ENCODE results near the gene SHB.

Gene SHB

GRCh38 chr9:38042626-38043357 lies 26.2 kb downstream of the SHB start:
- Histone ChIP-seq H3K4me3 (ENCODE audit: insufficient read depth, low read length, poor library complexity, severe bottlenecking) (no peak overlapping the region), H3K9me2 (replicated peaks; ENCODE audit: insufficient read depth, low read length) (no peaks in the 10 kb centered on the region), H3K9ac (ENCODE audit: low read length) (no peak overlapping the region), H3K9me3 (ENCODE audit: insufficient read depth, low read length) (no peaks in the 10 kb centered on the region), H3F3A (ENCODE audit: insufficient read depth) (no peaks in the 10 kb centered on the region), H2AFZ (ENCODE audit: low read depth, low read length, severe bottlenecking) (no peak overlapping the region), H3K36me3 (ENCODE audit: low read length) (no peaks in the 10 kb centered on the region), H3K79me2 (ENCODE audit: insufficient read depth, low read length) (no peaks in the 10 kb centered on the region), H3K4me2 (ENCODE audit: low read depth, low read length, poor library complexity, severe bottlenecking) (no peak overlapping the region), H4K20me1 (ENCODE audit: low read depth, low read length) (no peaks in the 10 kb centered on the region), H3K27ac (ENCODE audit: low read depth, low read length) (no peak overlapping the region), H3K27me3 (ENCODE audit: low read length) (no peaks in the 10 kb centered on the region)
- TF ChIP-seq EZH2phosphoT487 (conservative IDR thresholded peaks at IDR 0.05; ENCODE audit: low read length) (no peak), CTCF (IDR thresholded peaks at IDR 0.05; ENCODE audit: insufficient read depth, low read length, poor library complexity, severe bottlenecking) (no peak)

DNA sequence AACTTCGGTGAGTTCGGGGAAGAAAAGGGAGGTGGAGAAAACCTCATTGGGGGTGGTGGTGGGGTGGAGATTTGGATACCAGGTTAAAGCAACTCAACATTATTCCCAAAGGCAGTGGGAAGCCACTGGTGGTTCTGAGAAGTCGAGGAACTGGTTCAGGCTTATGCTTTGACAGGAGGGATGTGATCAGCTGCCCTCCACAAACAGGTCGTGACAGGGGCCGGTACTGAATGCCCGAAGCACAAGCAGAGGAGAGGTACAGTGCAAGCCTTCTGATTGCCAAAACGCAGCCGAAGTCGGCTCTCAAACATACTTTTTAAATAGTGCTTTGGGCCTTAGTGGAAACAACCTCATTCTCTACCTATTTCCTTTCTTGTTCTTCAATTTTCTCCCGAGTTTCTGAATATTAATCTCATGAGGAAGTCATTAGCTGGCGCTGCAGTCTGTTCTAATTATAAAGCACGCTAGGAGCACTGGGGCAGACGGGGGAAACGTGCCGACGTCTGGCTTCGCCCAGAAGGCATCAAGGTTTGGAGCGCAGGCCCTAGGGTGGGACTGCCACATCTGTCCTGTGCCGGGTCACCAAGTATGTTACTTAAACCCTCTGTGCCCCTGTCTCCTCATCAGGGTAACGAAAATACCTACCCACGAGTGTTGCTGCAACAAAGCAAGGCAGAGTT lies 27.3 kb downstream of the SHB start:
- TF ChIP-seq EZH2phosphoT487 (conservative IDR thresholded peaks at IDR 0.05; ENCODE audit: low read length), result no peak
- no peak overlapping the region for H3K27ac ChIP-seq (ENCODE audit: low read depth, low read length)
- no peaks in the 10 kb centered on the region for H3K9me3 ChIP-seq (ENCODE audit: insufficient read depth, low read length)
- H3K27me3 ChIP-seq (ENCODE audit: low read length), result no peaks in the 10 kb centered on the region
- no peaks in the 10 kb centered on the region for H3K36me3 ChIP-seq (ENCODE audit: low read length)
- no peaks in the 10 kb centered on the region for H4K20me1 ChIP-seq (ENCODE audit: low read depth, low read length)
- no peaks in the 10 kb centered on the region for H3K9me2 ChIP-seq (replicated peaks; ENCODE audit: insufficient read depth, low read length)
- H3K79me2 ChIP-seq (ENCODE audit: insufficient read depth, low read length), result no peaks in the 10 kb centered on the region
- H2AFZ ChIP-seq (ENCODE audit: low read depth, low read length, severe bottlenecking), result no peak overlapping the region
- no peak overlapping the region for H3K4me2 ChIP-seq (ENCODE audit: low read depth, low read length, poor library complexity, severe bottlenecking)
- no peak overlapping the region for H3K9ac ChIP-seq (ENCODE audit: low read length)
- H3F3A ChIP-seq (ENCODE audit: insufficient read depth), result no peaks in the 10 kb centered on the region
- no peak overlapping the region for H3K4me3 ChIP-seq (ENCODE audit: insufficient read depth, low read length, poor library complexity, severe bottlenecking)

DNA sequence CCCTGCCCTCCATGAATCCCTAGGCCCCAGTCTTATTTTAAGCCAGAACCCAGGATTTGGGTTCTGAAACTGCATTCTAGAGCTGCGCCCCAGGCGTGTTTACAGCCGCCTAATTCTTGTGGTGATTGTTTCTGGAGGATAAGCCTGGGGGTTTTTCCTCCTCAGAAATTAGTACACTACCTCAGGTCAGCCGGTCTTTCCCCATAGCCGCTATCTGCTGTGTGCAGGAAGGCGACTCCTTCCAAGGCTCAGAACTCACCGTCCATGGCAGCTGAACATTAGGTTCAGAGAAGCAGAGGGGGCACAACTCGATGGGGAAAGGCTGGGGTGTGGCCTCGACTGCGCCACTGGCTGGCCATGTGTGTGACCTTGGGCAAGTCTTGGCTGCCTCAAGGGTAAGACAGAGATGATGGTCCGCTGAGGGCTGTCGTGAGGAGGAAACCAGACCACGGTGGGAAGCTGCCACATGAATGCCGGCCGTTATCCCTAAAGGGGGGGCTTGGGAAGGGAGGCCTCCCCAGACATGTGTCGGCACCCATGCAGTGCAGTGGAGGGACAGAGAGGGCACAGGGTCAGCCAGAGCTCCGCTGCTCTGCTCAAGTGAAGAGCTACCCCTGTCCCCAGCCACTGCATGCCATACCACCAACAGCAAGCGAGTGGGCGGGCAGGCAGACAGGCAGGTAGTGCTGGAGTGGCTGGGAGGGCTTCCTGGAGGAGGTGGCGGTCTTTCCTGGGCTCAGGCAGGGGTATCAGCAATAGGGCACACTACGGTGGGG lies 28.9 kb downstream of the SHB start:
- Histone ChIP-seq H3K27me3 (ENCODE audit: low read length) (no peaks in the 10 kb centered on the region), H3K79me2 (ENCODE audit: insufficient read depth, low read length) (no peaks in the 10 kb centered on the region), H2AFZ (ENCODE audit: low read depth, low read length, severe bottlenecking) (no peak overlapping the region), H3K36me3 (ENCODE audit: low read length) (no peaks in the 10 kb centered on the region), H4K20me1 (ENCODE audit: low read depth, low read length) (no peaks in the 10 kb centered on the region), H3K9me3 (ENCODE audit: insufficient read depth, low read length) (no peaks in the 10 kb centered on the region), H3K27ac (ENCODE audit: low read depth, low read length) (no peak overlapping the region), H3K4me3 (ENCODE audit: insufficient read depth, low read length, poor library complexity, severe bottlenecking) (no peak overlapping the region), H3K4me2 (ENCODE audit: low read depth, low read length, poor library complexity, severe bottlenecking) (no peak overlapping the region), H3F3A (ENCODE audit: insufficient read depth) (no peaks in the 10 kb centered on the region), H3K9me2 (replicated peaks; ENCODE audit: insufficient read depth, low read length) (no peaks in the 10 kb centered on the region), H3K9ac (ENCODE audit: low read length) (no peak overlapping the region)
- no peak for TF ChIP-seq EZH2phosphoT487 (conservative IDR thresholded peaks at IDR 0.05; ENCODE audit: low read length)
- TF ChIP-seq CTCF (IDR thresholded peaks at IDR 0.05; ENCODE audit: insufficient read depth, low read length, poor library complexity, severe bottlenecking), result no peak
